IMR-90 (cell line): ENCODE measurements around the gene NECAB2. TPM values are rescaled to one million over a fixed set of nuclear protein-coding genes. Genes with fewer than 3 reads are reported as not detected.

Experiments used
- ATAC-seq: fragments of 200-7000 bp; cut with Tn5 transposase; 2 replicates; pipeline ENCODE4 v1.9.1; 2020; ENCODE audit warnings: low read depth, mild to moderate bottlenecking, moderate library complexity
- BruUV-seq: library from RNA; stranded (reverse); fragments of 400-500 nt; replicated peaks from 2 replicates; lab custom pipeline; 2021; lab: Mats Ljungman, UMichigan
- CTCF ChIA-PET: fragments of 300-600 bp; formaldehyde crosslinking; extraction: SDS; loops from one replicate; lab custom pipeline; 2021; ENCODE audit warnings: antibody characterized with exemption; lab: Yijun Ruan, JAX
- POLR2A ChIA-PET: fragments of 300-600 bp; sonication (Branson Sonifier 250); formaldehyde crosslinking; loops from one replicate; lab custom pipeline; 2022; ENCODE audit warnings: antibody characterized with exemption; ENCODE audit not compliant: unreplicated experiment; lab: Charles Lee
- DNase-seq: peaks from one replicate; pipeline ENCODE4 v3.0.0; 2013
- H2AFZ ChIP-seq: replicated peaks from 2 replicates; pipeline ENCODE3; 2013; ENCODE audit warnings: low read length, mild to moderate bottlenecking; ENCODE audit not compliant: poor library complexity
- H2AK5ac ChIP-seq: 2 replicates; pipeline ENCODE4 v1.6.1; 2013; ENCODE audit warnings: low read depth, low read length, inconsistent platforms
- H2AK9ac ChIP-seq: replicated peaks from 2 replicates; pipeline ENCODE3; 2013; ENCODE audit warnings: mild to moderate bottlenecking, low read depth, low read length, moderate library complexity; ENCODE audit not compliant: poor library complexity
- H2BK120ac ChIP-seq: 2 replicates; pipeline ENCODE4 v1.6.1; 2013; ENCODE audit warnings: low read depth, low read length, inconsistent platforms
- H2BK15ac ChIP-seq: 3 replicates; pipeline ENCODE4 v1.6.1; 2013; ENCODE audit warnings: low read depth, low read length, inconsistent platforms
- H2BK20ac ChIP-seq: 2 replicates; pipeline ENCODE4 v1.6.1; 2013; ENCODE audit warnings: low read depth, mild to moderate bottlenecking, inconsistent platforms, low read length, moderate library complexity
- H2BK5ac ChIP-seq: 2 replicates; pipeline ENCODE4 v1.6.1; 2013; ENCODE audit warnings: mild to moderate bottlenecking, low read depth, low read length, inconsistent platforms; ENCODE audit not compliant: poor library complexity, severe bottlenecking
- H3K14ac ChIP-seq: replicated peaks from 2 replicates; pipeline ENCODE4 v1.6.1; 2013; ENCODE audit warnings: low read depth, low read length, inconsistent platforms
- H3K18ac ChIP-seq: 2 replicates; pipeline ENCODE4 v1.6.1; 2013; ENCODE audit warnings: low read depth, low read length, control low read depth
- H3K23ac ChIP-seq: 2 replicates; pipeline ENCODE4 v1.6.1; 2013; ENCODE audit warnings: low read depth, low read length, inconsistent platforms
- H3K27ac ChIP-seq: 2 replicates; pipeline ENCODE4 v1.5.1; 2013; ENCODE audit warnings: mild to moderate bottlenecking, control low read depth, low read length; ENCODE audit not compliant: insufficient read depth
- H3K27me3 ChIP-seq: 2 replicates; pipeline ENCODE4 v1.6.1; 2013; ENCODE audit warnings: low read length; ENCODE audit not compliant: control insufficient read depth, insufficient read depth
- H3K36me3 ChIP-seq: 2 replicates; pipeline ENCODE4 v1.6.1; 2013; ENCODE audit warnings: low read length, mixed read lengths; ENCODE audit not compliant: control insufficient read depth, insufficient read depth
- H3K4ac ChIP-seq: 2 replicates; pipeline ENCODE4 v1.6.1; 2013; ENCODE audit warnings: low read depth, low read length, inconsistent platforms
- H3K4me1 ChIP-seq: 2 replicates; pipeline ENCODE4 v1.6.1; 2013; ENCODE audit warnings: low read length, mixed read lengths; ENCODE audit not compliant: control insufficient read depth, insufficient read depth
- H3K4me2 ChIP-seq: 2 replicates; pipeline ENCODE4 v1.6.1; 2013; ENCODE audit warnings: low read depth, mild to moderate bottlenecking, control low read depth, low read length, moderate library complexity
- H3K4me3 ChIP-seq: 2 replicates; pipeline ENCODE4 v1.5.1; 2013; ENCODE audit warnings: low read depth, mild to moderate bottlenecking, control low read depth, low read length, moderate library complexity; ENCODE audit not compliant: insufficient read depth
- H3K56ac ChIP-seq: 2 replicates; pipeline ENCODE4 v1.6.1; 2013; ENCODE audit warnings: low read length, inconsistent platforms; ENCODE audit not compliant: insufficient read depth; ENCODE audit errors: extremely low read depth
- H3K79me1 ChIP-seq, 2 experiments: 2 replicates each; pipeline ENCODE4 v1.6.1; 2013; ENCODE audit warnings: low read length in 2 of 2, inconsistent platforms in 1 of 2, low read depth in 1 of 2
- H3K9ac ChIP-seq: 2 replicates; pipeline ENCODE4 v1.6.1; 2013; ENCODE audit warnings: low read depth, low read length, control low read depth
- H3K9me1 ChIP-seq: 2 replicates; pipeline ENCODE4 v1.6.1; 2013; ENCODE audit warnings: low read length, inconsistent platforms; ENCODE audit not compliant: insufficient read depth
- H3K9me3 ChIP-seq: 2 replicates; pipeline ENCODE4 v1.6.1; 2013; ENCODE audit warnings: low read length; ENCODE audit not compliant: control insufficient read depth, insufficient read depth
- H4K20me1 ChIP-seq: 2 replicates; pipeline ENCODE4 v1.6.1; 2013; ENCODE audit warnings: low read length, inconsistent platforms; ENCODE audit not compliant: insufficient read depth
- H4K5ac ChIP-seq: 2 replicates; pipeline ENCODE4 v1.6.1; 2013; ENCODE audit warnings: mild to moderate bottlenecking, low read depth, low read length, control low read depth
- H4K8ac ChIP-seq, 2 experiments: 2 replicates each; pipeline ENCODE4 v1.6.1; 2013; ENCODE audit warnings: low read depth in 2 of 2, low read length in 2 of 2, control low read depth in 1 of 2, inconsistent platforms in 1 of 2
- H4K91ac ChIP-seq: 2 replicates; pipeline ENCODE4 v1.6.1; 2013; ENCODE audit warnings: low read depth, low read length, inconsistent platforms; ENCODE audit not compliant: insufficient read depth
- BHLHE40 ChIP-seq: fragments of 150-350 bp; IDR thresholded peaks from 2 replicates; pipeline ENCODE4 v1.6.1; 2016; ENCODE audit warnings: mild to moderate bottlenecking, low read depth, low read length
- CEBPB ChIP-seq: IDR thresholded peaks from 2 replicates; pipeline ENCODE4 v1.6.1; 2012; ENCODE audit warnings: low read depth, low read length, improper control_type of control experiment
- CHD1 ChIP-seq: IDR thresholded peaks from 2 replicates; pipeline ENCODE4 v1.6.1; 2012; ENCODE audit warnings: low read depth, low read length, improper control_type of control experiment
- CTCF ChIP-seq: conservative IDR thresholded peaks from 2 replicates; pipeline ENCODE4 v1.5.1; 2012; ENCODE audit warnings: mild to moderate bottlenecking, low read depth, low read length, improper control_type of control experiment
- FOS ChIP-seq: fragments of 150-350 bp; IDR thresholded peaks from 2 replicates; pipeline ENCODE4 v1.6.1; 2016; ENCODE audit warnings: low read depth, low read length
- MAFK ChIP-seq: IDR thresholded peaks from 2 replicates; pipeline ENCODE4 v1.6.1; 2012; ENCODE audit warnings: low read depth, low read length, improper control_type of control experiment
- MAZ ChIP-seq: IDR thresholded peaks from 2 replicates; pipeline ENCODE4 v1.6.1; 2012; ENCODE audit warnings: low read depth, mild to moderate bottlenecking, low read length, improper control_type of control experiment, moderate library complexity, borderline replicate concordance
- MXI1 ChIP-seq: IDR thresholded peaks from 2 replicates; pipeline ENCODE4 v1.6.1; 2012; ENCODE audit warnings: low read depth, mild to moderate bottlenecking, low read length, moderate library complexity, borderline replicate concordance
- NFE2L2 ChIP-seq: fragments of 150-350 bp; IDR thresholded peaks from 2 replicates; pipeline ENCODE4 v1.6.1; 2016; ENCODE audit warnings: low read depth, mild to moderate bottlenecking, low read length
- POLR2A ChIP-seq: IDR thresholded peaks from 2 replicates; pipeline ENCODE4 v1.6.1; 2012; ENCODE audit warnings: mild to moderate bottlenecking, low read depth, low read length
- RAD21 ChIP-seq: IDR thresholded peaks from 2 replicates; pipeline ENCODE4 v1.6.1; 2012; ENCODE audit warnings: low read length, improper control_type of control experiment
- RCOR1 ChIP-seq: IDR thresholded peaks from 2 replicates; pipeline ENCODE4 v1.6.1; 2012; ENCODE audit warnings: mild to moderate bottlenecking, low read length, improper control_type of control experiment; ENCODE audit not compliant: insufficient replicate concordance
- RFX5 ChIP-seq: IDR thresholded peaks from 2 replicates; pipeline ENCODE4 v1.8.0; 2012; ENCODE audit warnings: low read depth, mild to moderate bottlenecking, low read length, moderate library complexity
- SMC3 ChIP-seq: fragments of 150-350 bp; IDR thresholded peaks from 2 replicates; pipeline ENCODE4 v1.6.1; 2016; ENCODE audit warnings: low read depth, mild to moderate bottlenecking, antibody characterized with exemption, low read length, moderate library complexity
- USF2 ChIP-seq: fragments of 150-350 bp; IDR thresholded peaks from 2 replicates; pipeline ENCODE4 v1.6.1; 2017; ENCODE audit warnings: mild to moderate bottlenecking, antibody characterized with exemption, low read length, low read depth
- WGBS, 2 experiments: methylation state at CpG; one replicate each; pipeline versions ENCODE4 v1.1.5 to v1.1.7; 2013; ENCODE audit warnings: missing lambda C conversion rate in 2 of 2; ENCODE audit not compliant: insufficient read length in 1 of 2; ENCODE audit errors: extremely low coverage in 2 of 2; 5-methylcytosine and 5-hydroxymethylcytosine counted together
- dilution Hi-C: fragments of 300-500 bp; cut with HindIII; formaldehyde crosslinking; loops from one replicate; pipeline ENCODE4 v1.14.3; 2018; ENCODE audit warnings: low sequenced_read_pairs; ENCODE audit not compliant: unreplicated experiment
- in situ Hi-C: fragments of 300-500 bp; cut with MboI; formaldehyde crosslinking; loops from 3 replicates; pipeline ENCODE4 v1.14.3; 2019; ENCODE audit warnings: low sequenced_read_pairs, inconsistent platforms, mixed read lengths
- intact Hi-C: fragments of 100-400 bp; cut with micrococcal nuclease; formaldehyde crosslinking; loops from 2 replicates; pipeline ENCODE4 v1.10.0; 2022
- polyA plus RNA-seq, 3 experiments: library from polyadenylated mRNA; depleted of rRNA; stranded (reverse); fragments of >200 nt; gene quantifications; 2 replicates each; pipeline ENCODE4 v1.2.3, GENCODE V29; 2012; ENCODE audit warnings: low replicate concordance in 1 of 3
- total RNA-seq: library from RNA; depleted of rRNA; stranded (reverse); fragments of >200 nt; gene quantifications from 2 replicates; pipeline ENCODE4 v1.2.3, GENCODE V29; 2012
- TF ChIP-seq, protein P1 (sequence below): fragments of 150-350 bp; IDR thresholded peaks from 2 replicates; pipeline ENCODE4 v1.6.1; 2016; ENCODE audit warnings: low read depth, mild to moderate bottlenecking, low read length, moderate library complexity, borderline replicate concordance

The NECAB2 gene
- total and polyA plus RNA-seq, 2 of the 4 experiments (the other 2 are of a cell fraction), result 0.27 TPM; not detected in 1

GRCh38 chr16:83981799-83982198 lies 13.8 kb downstream of the NECAB2 start:
- Histone ChIP-seq H3K9ac (no peak overlapping the region), H2BK5ac (no peak overlapping the region), H3K36me3 (no peaks in the 10 kb centered on the region), H2BK15ac (no peak overlapping the region), H3K4me1 (no peaks in the 10 kb centered on the region), H4K20me1 (no peaks in the 10 kb centered on the region), H3K4me3 (no peak overlapping the region), H2BK120ac (no peak overlapping the region), H2AFZ (no peak overlapping the region), H3K23ac (no peak overlapping the region), H3K4me2 (no peak overlapping the region), H3K4ac (no peak overlapping the region), H2AK9ac (no peak overlapping the region), H3K18ac (no peak overlapping the region), H3K56ac (no peak overlapping the region), H4K5ac (no peak overlapping the region), H3K27ac (no peak overlapping the region), H2AK5ac (no peak overlapping the region), H3K9me1 (no peaks in the 10 kb centered on the region), H3K79me1 (no peaks in the 10 kb centered on the region), H4K8ac (no peak overlapping the region), H3K14ac (no peak overlapping the region), H2BK20ac (no peak overlapping the region), H3K9me3 (peaks cover 14% of the 10 kb centered on the region), H3K27me3 (peaks cover 20% of the 10 kb centered on the region), H4K91ac (no peak overlapping the region)
- ATAC-seq, result no peak
- no TSS peak for BruUV-seq
- no peak for TF ChIP-seq RCOR1
- no peak for TF ChIP-seq FOS
- no peak for TF ChIP-seq RFX5
- TF ChIP-seq SMC3, result no peak
- TF ChIP-seq CTCF, result no peak
- no peak for TF ChIP-seq USF2
- no peak for TF ChIP-seq MAFK
- TF ChIP-seq POLR2A, result no peak
- TF ChIP-seq BHLHE40, result no peak
- no peak for TF ChIP-seq CEBPB
- TF ChIP-seq RAD21, result no peak
- no peak for TF ChIP-seq MAZ
- no peak for TF ChIP-seq CHD1
- TF ChIP-seq NFE2L2, result no peak
- no peak for TF ChIP-seq MXI1
- TF ChIP-seq, protein P1, sequence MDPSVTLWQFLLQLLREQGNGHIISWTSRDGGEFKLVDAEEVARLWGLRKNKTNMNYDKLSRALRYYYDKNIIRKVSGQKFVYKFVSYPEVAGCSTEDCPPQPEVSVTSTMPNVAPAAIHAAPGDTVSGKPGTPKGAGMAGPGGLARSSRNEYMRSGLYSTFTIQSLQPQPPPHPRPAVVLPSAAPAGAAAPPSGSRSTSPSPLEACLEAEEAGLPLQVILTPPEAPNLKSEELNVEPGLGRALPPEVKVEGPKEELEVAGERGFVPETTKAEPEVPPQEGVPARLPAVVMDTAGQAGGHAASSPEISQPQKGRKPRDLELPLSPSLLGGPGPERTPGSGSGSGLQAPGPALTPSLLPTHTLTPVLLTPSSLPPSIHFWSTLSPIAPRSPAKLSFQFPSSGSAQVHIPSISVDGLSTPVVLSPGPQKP, result no peak
- intact Hi-C loops (no loop called here), dilution Hi-C loops (no loop called here), in situ Hi-C loops (no loop called here)
- POLR2A ChIA-PET, result no interaction called here
- CTCF ChIA-PET, result no interaction called here
- WGBS, 2 experiments, result 83% methylated on average over 4 of the region's 8 CpGs; no CpG with 5 or more reads in 1 of the 2 experiments
- DNase-seq, result no peak
